Activated CD8-positive, alpha-beta T cell treated with anti-CD3 and anti-CD28 coated beads for 36 hours (primary cell): ENCODE measurements around the gene DGKZ. TPM values are rescaled to one million over a fixed set of nuclear protein-coding genes. Genes with fewer than 3 reads are reported as not detected.

Source experiments
- ATAC-seq: fragments of 200-7000 bp; cut with Tn5 transposase; one replicate; pipeline ENCODE4 v1.10.0; 2021; ENCODE audit warnings: mild to moderate bottlenecking, moderate library complexity
- CTCF ChIA-PET: fragments of 350-600 bp; sonication (Branson Sonifier 250); formaldehyde crosslinking; loops from one replicate; lab custom pipeline; 2021; ENCODE audit warnings: antibody characterized with exemption; lab: Charles Lee
- POLR2A ChIA-PET: fragments of 350-600 bp; sonication (Branson Sonifier 250); formaldehyde crosslinking; loops from one replicate; lab custom pipeline; 2021; ENCODE audit warnings: antibody characterized with exemption; lab: Charles Lee
- DNase-seq: peaks from one replicate; pipeline ENCODE4 v3.0.0-alpha.2; 2020
- H3K27ac Mint-ChIP-seq: one replicate; pipeline ENCODE4 v1.8.0; 2021; ENCODE audit warnings: mild to moderate bottlenecking, mixed read lengths
- H3K27me3 Mint-ChIP-seq: one replicate; pipeline ENCODE4 v1.8.0; 2021; ENCODE audit warnings: mixed read lengths
- H3K36me3 Mint-ChIP-seq: one replicate; pipeline ENCODE4 v1.8.0; 2021; ENCODE audit warnings: low read depth, mixed read lengths
- H3K4me1 Mint-ChIP-seq: one replicate; pipeline ENCODE4 v1.8.0; 2021; ENCODE audit warnings: low read depth, mixed read lengths
- H3K4me3 Mint-ChIP-seq: one replicate; pipeline ENCODE4 v1.8.0; 2021; ENCODE audit warnings: mild to moderate bottlenecking, moderate library complexity, mixed read lengths
- H3K9me3 Mint-ChIP-seq: one replicate; pipeline ENCODE4 v1.8.0; 2021; ENCODE audit warnings: mixed read lengths
- CTCF ChIP-seq: fragments of 200-600 bp; IDR thresholded peaks from one replicate; pipeline ENCODE4 v1.8.0; 2022; ENCODE audit warnings: antibody characterized with exemption, mild to moderate bottlenecking
- intact Hi-C: fragments of 100-400 bp; cut with micrococcal nuclease; formaldehyde crosslinking; loops from one replicate; pipeline ENCODE4 v1.10.0; 2022
- total RNA-seq, 2 experiments: library from RNA; stranded (reverse); gene quantifications; one replicate each; pipeline ENCODE4 v1.2.3, GENCODE V29; 2021

Gene DGKZ
- total RNA-seq, 2 experiments from 2014 or later, result 94.4 to 94.9 TPM

GRCh38 chr11:46356924-46357482, 9.7 kb downstream of the DGKZ start:
- H3K9me3 Mint-ChIP-seq, result no peaks in the 10 kb centered on the region
- H3K4me3 Mint-ChIP-seq, result no peak overlapping the region
- DNase-seq, result no peak
- peak overlapping the region; percentile 67 for H3K27ac Mint-ChIP-seq
- H3K27me3 Mint-ChIP-seq, result no peaks in the 10 kb centered on the region
- TF ChIP-seq CTCF, result no peak
- peaks cover 10% of the 10 kb centered on the region for H3K36me3 Mint-ChIP-seq
- peaks cover 67% of the 10 kb centered on the region for H3K4me1 Mint-ChIP-seq
- intact Hi-C loops, result no loop called here
- CTCF ChIA-PET, result interaction anchor here (1.0 to 20.2 kb wide), 5 partner anchors 5 to 119 kb away, joined by 3 to 480 read pairs (median 5); partner anchors contain the start of gene DGKZ
- POLR2A ChIA-PET, result interaction anchor here (0.9 to 3.0 kb wide), 3 partner anchors 9 to 26 kb away, joined by 3 to 12 read pairs (median 9); partner anchors contain the start of gene DGKZ
- no peak for ATAC-seq

GRCh38 chr11:46357483-46357936, 10.2 kb downstream of the DGKZ start:
- ATAC-seq (no peak), DNase-seq (peak; percentile 28)
- CTCF ChIA-PET, result interaction anchor here (1.0 to 20.2 kb wide), 5 partner anchors 6 to 120 kb away, joined by 3 to 480 read pairs (median 5); partner anchors contain the start of gene DGKZ
- peak overlapping the region; percentile 67 for H3K27ac Mint-ChIP-seq
- H3K9me3 Mint-ChIP-seq, result no peaks in the 10 kb centered on the region
- no peaks in the 10 kb centered on the region for H3K27me3 Mint-ChIP-seq
- intact Hi-C loops, result no loop called here
- POLR2A ChIA-PET, result interaction anchor here (1.8 to 3.0 kb wide), 2 partner anchors 9 kb away, joined by 9 to 12 read pairs; partner anchors contain the start of gene DGKZ
- H3K4me1 Mint-ChIP-seq, result peaks cover 69% of the 10 kb centered on the region
- peaks cover 10% of the 10 kb centered on the region for H3K36me3 Mint-ChIP-seq
- TF ChIP-seq CTCF, result no peak
- no peak overlapping the region for H3K4me3 Mint-ChIP-seq

GRCh38 chr11:46359953-46360352, 12.7 kb downstream of the DGKZ start:
- no peak for TF ChIP-seq CTCF
- no peak overlapping the region for H3K4me3 Mint-ChIP-seq
- ATAC-seq (no peak), DNase-seq (no peak)
- H3K27me3 Mint-ChIP-seq, result no peaks in the 10 kb centered on the region
- ChIA-PET CTCF (interaction anchor here (0.7 to 20.2 kb wide), 7 partner anchors 5 to 116 kb away, joined by 3 to 480 read pairs (median 5); partner anchors contain the start of gene DGKZ), POLR2A (interaction anchor here (10.2 kb wide), 1 partner anchor 9 kb away, joined by 135 read pairs; the partner anchor contains the start of gene DGKZ)
- intact Hi-C loops, result no loop called here
- H3K36me3 Mint-ChIP-seq, result peaks cover 6% of the 10 kb centered on the region
- peaks cover 65% of the 10 kb centered on the region for H3K4me1 Mint-ChIP-seq
- H3K9me3 Mint-ChIP-seq, result no peaks in the 10 kb centered on the region
- peak overlapping the region; percentile 95 for H3K27ac Mint-ChIP-seq

- Mint-ChIP-seq H3K4me1 (peaks cover 65% of the 10 kb centered on the region), H3K4me3 (peak overlapping the region; percentile 74), H3K36me3 (peaks cover 6% of the 10 kb centered on the region), H3K27ac (peak overlapping the region; percentile 95), H3K9me3 (no peaks in the 10 kb centered on the region), H3K27me3 (no peaks in the 10 kb centered on the region)
- POLR2A ChIA-PET, result interaction anchor here (0.9 to 10.2 kb wide), 2 partner anchors 10 to 11 kb away, joined by 4 to 135 read pairs; partner anchors contain the start of gene DGKZ
- CTCF ChIA-PET, result interaction anchor here (1.7 to 20.2 kb wide), 7 partner anchors 4 to 122 kb away, joined by 3 to 480 read pairs (median 7); partner anchors contain the start of gene DGKZ
- DNase-seq (no peak), ATAC-seq (peak; percentile 31)
- TF ChIP-seq CTCF, result no peak
- intact Hi-C loops, result no loop called here
These were observed 13.6 kb downstream of the DGKZ start for GRCh38 chr11:46360878-46361277.
